Astrocyte (in vitro differentiated cells and primary cell): ENCODE data around the gene DSN1. TPM values are rescaled to one million over a fixed set of nuclear protein-coding genes. Genes with fewer than 3 reads are reported as not detected.
A peak's percentile ranks its signal among the peaks of the same experiment; 100 is the strongest.

ENCODE experiments used
- DNase-seq: peaks from one replicate; pipeline ENCODE4 v3.0.0-alpha.2; 2010; ENCODE audit warnings: low read depth
- FAIRE-seq: peaks from 2 replicates; lab custom pipeline; 2011; peaks lifted over from hg19 to GRCh38; lab: Jason Lieb, UNC
- H2AFZ ChIP-seq: 2 replicates; pipeline ENCODE4 v1.6.0; 2012; ENCODE audit warnings: low read depth, low read length, inconsistent platforms
- H3K27ac ChIP-seq: 2 replicates; pipeline ENCODE4 v1.5.1; 2011; ENCODE audit warnings: low read depth, low read length, inconsistent platforms
- H3K27me3 ChIP-seq: 2 replicates; pipeline ENCODE4 v1.6.0; 2011; ENCODE audit warnings: low read length, inconsistent platforms; ENCODE audit not compliant: insufficient read depth
- H3K36me3 ChIP-seq: 2 replicates; pipeline ENCODE4 v1.5.1; 2011; ENCODE audit warnings: low read length, inconsistent platforms; ENCODE audit not compliant: insufficient read depth
- H3K4me1 ChIP-seq: 2 replicates; pipeline ENCODE4 v1.5.1; 2011; ENCODE audit warnings: low read length, inconsistent platforms; ENCODE audit not compliant: insufficient read depth
- H3K4me2 ChIP-seq: 2 replicates; pipeline ENCODE4 v1.6.0; 2012; ENCODE audit warnings: low read length, inconsistent platforms
- H3K4me3 ChIP-seq: 2 replicates; pipeline ENCODE4 v1.5.1; 2011; ENCODE audit warnings: low read depth, mild to moderate bottlenecking, low read length, inconsistent platforms; ENCODE audit not compliant: insufficient read depth
- H3K79me2 ChIP-seq: 2 replicates; pipeline ENCODE4 v1.6.0; 2012; ENCODE audit warnings: mild to moderate bottlenecking, low read length, inconsistent platforms; ENCODE audit not compliant: insufficient read depth
- H3K9ac ChIP-seq: 2 replicates; pipeline ENCODE4 v1.6.0; 2012; ENCODE audit warnings: mild to moderate bottlenecking, low read length, inconsistent platforms
- H3K9me3 ChIP-seq: 2 replicates; pipeline ENCODE4 v1.5.1; 2012; ENCODE audit warnings: low read depth, mild to moderate bottlenecking, low read length, inconsistent platforms; ENCODE audit not compliant: insufficient read depth
- H4K20me1 ChIP-seq: 2 replicates; pipeline ENCODE4 v1.6.0; 2012; ENCODE audit warnings: low read length, inconsistent platforms; ENCODE audit not compliant: insufficient read depth
- H3K27ac Mint-ChIP-seq: one replicate; pipeline ENCODE4 v1.8.0; 2021; ENCODE audit warnings: mild to moderate bottlenecking, mixed read lengths; ENCODE audit not compliant: unreplicated experiment
- H3K27me3 Mint-ChIP-seq: one replicate; pipeline ENCODE4 v1.8.0; 2021; ENCODE audit warnings: low read depth, mixed read lengths; ENCODE audit not compliant: unreplicated experiment
- H3K36me3 Mint-ChIP-seq: one replicate; pipeline ENCODE4 v1.8.0; 2021; ENCODE audit warnings: low read depth, mixed read lengths; ENCODE audit not compliant: unreplicated experiment
- H3K4me1 Mint-ChIP-seq: one replicate; pipeline ENCODE4 v1.8.0; 2021; ENCODE audit warnings: low read depth, mixed read lengths; ENCODE audit not compliant: unreplicated experiment
- H3K4me3 Mint-ChIP-seq: one replicate; pipeline ENCODE4 v1.8.0; 2021; ENCODE audit warnings: mild to moderate bottlenecking, moderate library complexity, mixed read lengths; ENCODE audit not compliant: unreplicated experiment
- H3K9me3 Mint-ChIP-seq: one replicate; pipeline ENCODE4 v1.8.0; 2021; ENCODE audit warnings: mild to moderate bottlenecking, mixed read lengths; ENCODE audit not compliant: unreplicated experiment
- EZH2 ChIP-seq: IDR thresholded peaks from 2 replicates; pipeline ENCODE4 v1.6.1; 2012; ENCODE audit warnings: mild to moderate bottlenecking, low read length, inconsistent platforms; ENCODE audit not compliant: insufficient read depth
- total RNA-seq: library from RNA; stranded (reverse); gene quantifications from 2 replicates; pipeline ENCODE4 v1.2.1, GENCODE V29; 2021
- TF ChIP-seq, protein P1 (sequence below): IDR thresholded peaks from 2 replicates; pipeline ENCODE4 v1.5.1; 2011; ENCODE audit warnings: low read depth, mild to moderate bottlenecking, inconsistent platforms, low read length, moderate library complexity; ENCODE audit not compliant: insufficient read depth

The DSN1 gene
- total RNA-seq, 1 donor from 2014 or later, result 6.1 TPM

- Histone ChIP-seq H2AFZ (no peak overlapping the region), H3K36me3 (peaks cover 54% of the 10 kb centered on the region), H3K27me3 (no peaks in the 10 kb centered on the region), H3K9ac (no peak overlapping the region), H3K27ac (no peak overlapping the region), H3K4me1 (no peaks in the 10 kb centered on the region), H3K4me2 (no peak overlapping the region), H4K20me1 (peaks cover 19% of the 10 kb centered on the region), H3K79me2 (peaks cover 5% of the 10 kb centered on the region), H3K4me3 (no peak overlapping the region), H3K9me3 (no peaks in the 10 kb centered on the region)
- Mint-ChIP-seq H3K27ac (no peak overlapping the region), H3K9me3 (no peaks in the 10 kb centered on the region), H3K27me3 (no peaks in the 10 kb centered on the region), H3K4me3 (no peak overlapping the region), H3K36me3 (peaks cover 27% of the 10 kb centered on the region), H3K4me1 (no peaks in the 10 kb centered on the region)
- DNase-seq (no peak), FAIRE-seq (no peak)
- TF ChIP-seq, protein P1, sequence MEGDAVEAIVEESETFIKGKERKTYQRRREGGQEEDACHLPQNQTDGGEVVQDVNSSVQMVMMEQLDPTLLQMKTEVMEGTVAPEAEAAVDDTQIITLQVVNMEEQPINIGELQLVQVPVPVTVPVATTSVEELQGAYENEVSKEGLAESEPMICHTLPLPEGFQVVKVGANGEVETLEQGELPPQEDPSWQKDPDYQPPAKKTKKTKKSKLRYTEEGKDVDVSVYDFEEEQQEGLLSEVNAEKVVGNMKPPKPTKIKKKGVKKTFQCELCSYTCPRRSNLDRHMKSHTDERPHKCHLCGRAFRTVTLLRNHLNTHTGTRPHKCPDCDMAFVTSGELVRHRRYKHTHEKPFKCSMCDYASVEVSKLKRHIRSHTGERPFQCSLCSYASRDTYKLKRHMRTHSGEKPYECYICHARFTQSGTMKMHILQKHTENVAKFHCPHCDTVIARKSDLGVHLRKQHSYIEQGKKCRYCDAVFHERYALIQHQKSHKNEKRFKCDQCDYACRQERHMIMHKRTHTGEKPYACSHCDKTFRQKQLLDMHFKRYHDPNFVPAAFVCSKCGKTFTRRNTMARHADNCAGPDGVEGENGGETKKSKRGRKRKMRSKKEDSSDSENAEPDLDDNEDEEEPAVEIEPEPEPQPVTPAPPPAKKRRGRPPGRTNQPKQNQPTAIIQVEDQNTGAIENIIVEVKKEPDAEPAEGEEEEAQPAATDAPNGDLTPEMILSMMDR, result no peak
- no peak for TF ChIP-seq EZH2
Measured at GRCh38 chr20:36796875-36797274, 23.3 kb upstream of the DSN1 start.

- Histone ChIP-seq H3K4me3 (no peak overlapping the region), H3K79me2 (peaks cover 10% of the 10 kb centered on the region), H3K9ac (no peak overlapping the region), H2AFZ (no peak overlapping the region), H3K27me3 (no peaks in the 10 kb centered on the region), H3K4me1 (no peaks in the 10 kb centered on the region), H3K36me3 (peaks cover 58% of the 10 kb centered on the region), H3K27ac (no peak overlapping the region), H3K9me3 (no peaks in the 10 kb centered on the region), H4K20me1 (peaks cover 25% of the 10 kb centered on the region), H3K4me2 (no peak overlapping the region)
- Mint-ChIP-seq H3K4me1 (no peaks in the 10 kb centered on the region), H3K27ac (peak overlapping the region; percentile 58), H3K27me3 (no peaks in the 10 kb centered on the region), H3K36me3 (peaks cover 27% of the 10 kb centered on the region), H3K4me3 (no peak overlapping the region), H3K9me3 (no peaks in the 10 kb centered on the region)
- DNase-seq, result no peak
- no peak for FAIRE-seq
- TF ChIP-seq, protein P1, result no peak
- TF ChIP-seq EZH2, result no peak
Measured at GRCh38 chr20:36796117-36796516, 22.6 kb upstream of the DSN1 start.

- H3K4me1 Mint-ChIP-seq, result no peaks in the 10 kb centered on the region
- H3K9ac ChIP-seq, result no peak overlapping the region
- H3K9me3 Mint-ChIP-seq, result no peaks in the 10 kb centered on the region
- H3K27ac ChIP-seq, result no peak overlapping the region
- H3K27ac Mint-ChIP-seq, result peak overlapping the region; percentile 58
- TF ChIP-seq EZH2, result no peak
- TF ChIP-seq, protein P1, result no peak
- peaks cover 27% of the 10 kb centered on the region for H3K36me3 Mint-ChIP-seq
- H3K27me3 ChIP-seq, result no peaks in the 10 kb centered on the region
- no peak overlapping the region for H3K4me3 Mint-ChIP-seq
- H2AFZ ChIP-seq, result no peak overlapping the region
- peaks cover 10% of the 10 kb centered on the region for H3K79me2 ChIP-seq
- H3K4me3 ChIP-seq, result no peak overlapping the region
- DNase-seq (no peak), FAIRE-seq (no peak)
- peaks cover 25% of the 10 kb centered on the region for H4K20me1 ChIP-seq
- H3K27me3 Mint-ChIP-seq, result no peaks in the 10 kb centered on the region
- H3K36me3 ChIP-seq, result peaks cover 56% of the 10 kb centered on the region
- H3K4me2 ChIP-seq, result no peak overlapping the region
- H3K9me3 ChIP-seq, result no peaks in the 10 kb centered on the region
- H3K4me1 ChIP-seq, result no peaks in the 10 kb centered on the region
Measured at GRCh38 chr20:36795691-36796090, 22.1 kb upstream of the DSN1 start.
